WTC11 (cell line): ENCODE data around the gene AMBRA1.

Experiments
- ATF3 ChIP-seq: sonication (generic); formaldehyde crosslinking; conservative IDR thresholded peaks from 2 replicates; pipeline ENCODE4 v1.8.1; 2022; ENCODE audit warnings: mild to moderate bottlenecking, missing genetic modification reagents
- CREB1 ChIP-seq: sonication (generic); formaldehyde crosslinking; IDR thresholded peaks from 2 replicates; pipeline ENCODE4 v1.8.0; 2023; ENCODE audit warnings: mild to moderate bottlenecking, missing genetic modification reagents
- CTCF ChIP-seq: fragments of 200-600 bp; IDR thresholded peaks from 2 replicates; pipeline ENCODE4 v1.8.0; 2022; ENCODE audit warnings: antibody characterized with exemption
- E2F1 ChIP-seq: sonication (generic); formaldehyde crosslinking; IDR thresholded peaks from 2 replicates; pipeline ENCODE4 v1.8.0; 2022; ENCODE audit warnings: mild to moderate bottlenecking, missing genetic modification reagents
- E2F5 ChIP-seq: sonication (generic); formaldehyde crosslinking; IDR thresholded peaks from 2 replicates; pipeline ENCODE4 v1.8.1; 2022; ENCODE audit warnings: mild to moderate bottlenecking, moderate library complexity, missing genetic modification reagents
- FOXP1 ChIP-seq: sonication (generic); formaldehyde crosslinking; IDR thresholded peaks from 2 replicates; pipeline ENCODE4 v1.8.0; 2022; ENCODE audit warnings: missing genetic modification reagents, mild to moderate bottlenecking, moderate library complexity, borderline replicate concordance
- NFE2L1 ChIP-seq: sonication (generic); formaldehyde crosslinking; IDR thresholded peaks from 2 replicates; pipeline ENCODE4 v1.8.1; 2023; ENCODE audit warnings: missing genetic modification reagents
- RORB ChIP-seq: fragments of 250-450 bp; sonication (Bioruptor Pico); IDR thresholded peaks from 2 replicates; pipeline ENCODE4 v1.9.0; 2021; ENCODE audit warnings: mild to moderate bottlenecking
- ZBTB43 ChIP-seq: sonication (generic); formaldehyde crosslinking; IDR thresholded peaks from 2 replicates; pipeline ENCODE4 v1.8.1; 2023; ENCODE audit warnings: mild to moderate bottlenecking, missing genetic modification reagents

- TF ChIP-seq ATF3 (CRISPR knock-in tag) (no peak), NFE2L1 (no peak), CTCF (no peak), FOXP1 (CRISPR knock-in tag) (no peak), RORB (CRISPR knock-in tag) (no peak), E2F5 (CRISPR knock-in tag) (no peak), E2F1 (CRISPR knock-in tag) (no peak), CREB1 (CRISPR knock-in tag) (no peak), ZBTB43 (CRISPR knock-in tag) (no peak)
Observed at GRCh38 chr11:46524201-46524770, 69.5 kb downstream of the AMBRA1 start.
